Keratinocyte (primary cell): ENCODE data around the gene ALK. TPM values are rescaled to one million over a fixed set of nuclear protein-coding genes. Genes with fewer than 3 reads are reported as not detected.

ENCODE experiments used
- DNase-seq: peaks from one replicate; pipeline ENCODE4 v3.0.0-alpha.2; 2011; ENCODE audit warnings: low read depth, missing footprints, low spot score
- FAIRE-seq: peaks from 2 replicates; lab custom pipeline; 2011; peaks lifted over from hg19 to GRCh38; lab: Jason Lieb, UNC
- H2AFZ ChIP-seq: 2 replicates; pipeline ENCODE4 v1.6.0; 2012; ENCODE audit warnings: low read length, control low read depth, inconsistent platforms; ENCODE audit not compliant: control insufficient read depth
- H3K27ac ChIP-seq: 2 replicates; pipeline ENCODE4 v1.5.1; 2011; ENCODE audit warnings: low read length; ENCODE audit not compliant: control insufficient read depth, insufficient read depth
- H3K27me3 ChIP-seq: 3 replicates; pipeline ENCODE4 v1.6.0; 2011; ENCODE audit warnings: low read length; ENCODE audit not compliant: control insufficient read depth, insufficient read depth; ENCODE audit errors: extremely low read depth
- H3K36me3 ChIP-seq, 2 experiments: 2 replicates in 1 of 2; 3 replicates in 1 of 2; pipeline ENCODE4 v1.5.1; 2011; ENCODE audit warnings: low read length in 2 of 2, mild to moderate bottlenecking in 1 of 2; ENCODE audit not compliant: control insufficient read depth in 2 of 2, insufficient read depth in 2 of 2; ENCODE audit errors: extremely low read depth in 1 of 2
- H3K4me1 ChIP-seq: 3 replicates; pipeline ENCODE4 v1.5.1; 2011; ENCODE audit warnings: low read length; ENCODE audit not compliant: control insufficient read depth, insufficient read depth; ENCODE audit errors: extremely low read depth
- H3K4me2 ChIP-seq: 3 replicates; pipeline ENCODE4 v1.6.0; 2011; ENCODE audit warnings: low read depth, low read length; ENCODE audit not compliant: control insufficient read depth, insufficient read depth; ENCODE audit errors: extremely low read depth
- H3K4me3 ChIP-seq, 3 experiments: fragments of 200-600 bp in 1 of 3; sonication (generic) in 1 of 3; 2 replicates in 2 of 3; 3 replicates in 1 of 3; pipeline ENCODE4 v1.5.1; 2011 to 2016; ENCODE audit warnings: low read length in 3 of 3, mild to moderate bottlenecking in 3 of 3, control low read depth in 2 of 3, inconsistent platforms in 1 of 3, low read depth in 1 of 3, mixed read lengths in 1 of 3, mixed run types in 1 of 3, moderate library complexity in 1 of 3; ENCODE audit not compliant: control insufficient read depth in 2 of 3, insufficient read depth in 2 of 3; ENCODE audit errors: extremely low read depth in 1 of 3
- H3K79me2 ChIP-seq: 2 replicates; pipeline ENCODE4 v1.6.0; 2012; ENCODE audit warnings: low read length; ENCODE audit not compliant: control insufficient read depth, insufficient read depth
- H3K9ac ChIP-seq: 3 replicates; pipeline ENCODE4 v1.6.0; 2011; ENCODE audit warnings: low read length; ENCODE audit not compliant: control insufficient read depth, insufficient read depth; ENCODE audit errors: extremely low read depth
- H3K9me1 ChIP-seq: 3 replicates; pipeline ENCODE4 v1.6.0; 2011; ENCODE audit warnings: low read length; ENCODE audit not compliant: control insufficient read depth, insufficient read depth; ENCODE audit errors: extremely low read depth
- H3K9me3 ChIP-seq: 2 replicates; pipeline ENCODE4 v1.5.1; 2012; ENCODE audit warnings: low read depth, low read length; ENCODE audit not compliant: control insufficient read depth
- H4K20me1 ChIP-seq: 3 replicates; pipeline ENCODE4 v1.6.0; 2011; ENCODE audit warnings: low read length; ENCODE audit not compliant: control insufficient read depth, insufficient read depth; ENCODE audit errors: extremely low read depth
- CTCF ChIP-seq, 3 experiments: IDR thresholded peaks in 1 of 3; conservative IDR thresholded peaks in 1 of 3; optimal IDR thresholded peaks in 1 of 3; 2 replicates in 2 of 3; 3 replicates in 1 of 3; pipeline versions ENCODE3 to v1.5.1; 2011; ENCODE audit warnings: low read length in 3 of 3, mild to moderate bottlenecking in 3 of 3, moderate library complexity in 2 of 3, control low read depth in 1 of 3, inconsistent platforms in 1 of 3; ENCODE audit not compliant: insufficient read depth in 2 of 3; ENCODE audit errors: extremely low read depth in 1 of 3
- EZH2 ChIP-seq: IDR thresholded peaks from one replicate; pipeline ENCODE4 v1.6.1; 2012; ENCODE audit warnings: inconsistent platforms, mild to moderate bottlenecking, low read length, moderate library complexity
- dilution Hi-C: fragments of 300-500 bp; cut with MboI; formaldehyde crosslinking; loops from one replicate; pipeline ENCODE4 v1.7.0; 2020; ENCODE audit warnings: low sequenced_read_pairs; ENCODE audit not compliant: extremely low pct_ligation_motif_present
- polyA plus RNA-seq, 5 experiments: library from polyadenylated mRNA; depleted of rRNA in 3 of 5; stranded (reverse) in 3 of 5; stranded (forward) in 1 of 5; unstranded in 1 of 5; fragments of >200 nt; gene quantifications; 1 replicate in 1 of 5; 2 replicates in 3 of 5; 3 replicates in 1 of 5; pipeline versions ENCODE4 v1.2.1 to v1.2.3, GENCODE V29; 2011 to 2012; ENCODE audit warnings: missing spikeins in 2 of 5, low read depth in 1 of 5, low replicate concordance in 1 of 5

The ALK gene
- polyA plus RNA-seq, 1 donor (not counting 4 experiments of a cell fraction or from before 2014, with no cell fraction given): not detected

DNA sequence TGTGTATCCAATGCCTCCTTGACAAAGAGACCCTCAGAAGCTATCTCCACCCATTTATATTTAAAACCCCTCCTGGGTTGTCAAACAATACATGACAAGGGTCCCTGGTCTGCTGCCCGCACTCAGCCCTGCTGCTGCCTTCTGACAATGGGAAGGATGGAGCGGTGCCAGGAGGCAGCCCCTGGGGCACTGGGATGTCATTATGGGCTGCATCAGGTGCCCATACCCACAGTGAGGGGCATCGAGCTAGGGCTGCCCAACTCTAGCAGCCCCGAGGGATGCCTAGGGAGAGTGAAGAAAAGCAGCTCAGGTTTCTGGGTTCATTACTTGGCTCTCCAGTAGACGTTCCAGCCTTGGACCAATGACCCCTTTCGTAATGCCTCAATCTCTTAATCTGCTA, 301.7 kb downstream of the ALK start:
- no peak for FAIRE-seq
- dilution Hi-C loops: no loop called here

GRCh38 chr2:29618024-29618423, 303.4 kb downstream of the ALK start:
- no peaks in the 10 kb centered on the region for H4K20me1 ChIP-seq
- H3K27me3 ChIP-seq: no peaks in the 10 kb centered on the region
- FAIRE-seq (no peak), DNase-seq (no peak)
- H3K4me3 ChIP-seq: no peak overlapping the region
- dilution Hi-C loops: no loop called here
- H3K9ac ChIP-seq: no peak overlapping the region
- H2AFZ ChIP-seq: no peak overlapping the region
- TF ChIP-seq CTCF (optimal IDR thresholded peaks at IDR 0.05 in 1 of 3, IDR thresholded peaks at IDR 0.05 in 1 of 3, conservative IDR thresholded peaks at IDR 0.05 in 1 of 3; ENCODE audit: extremely low read depth in 1 of 3, insufficient read depth in 2 of 3, low read length in 3 of 3) (no peak), EZH2 (no peak)
- no peak overlapping the region for H3K4me2 ChIP-seq
- H3K9me1 ChIP-seq: no peaks in the 10 kb centered on the region
- H3K36me3 ChIP-seq: no peaks in the 10 kb centered on the region
- no peaks in the 10 kb centered on the region for H3K9me3 ChIP-seq
- no peak overlapping the region for H3K27ac ChIP-seq
- H3K4me1 ChIP-seq: no peaks in the 10 kb centered on the region
- no peaks in the 10 kb centered on the region for H3K79me2 ChIP-seq

More for the DNA sequence above, 301.7 kb downstream of the ALK start:
- H3K27ac ChIP-seq: no peak overlapping the region
- H3K79me2 ChIP-seq: no peaks in the 10 kb centered on the region
- no peaks in the 10 kb centered on the region for H3K9me3 ChIP-seq
- H2AFZ ChIP-seq: no peak overlapping the region
- H3K27me3 ChIP-seq: no peaks in the 10 kb centered on the region
- H3K4me1 ChIP-seq: no peaks in the 10 kb centered on the region
- no peak for DNase-seq
- H3K36me3 ChIP-seq: no peaks in the 10 kb centered on the region
- H3K4me3 ChIP-seq: no peak overlapping the region
- no peaks in the 10 kb centered on the region for H4K20me1 ChIP-seq
- no peak for TF ChIP-seq EZH2
- TF ChIP-seq CTCF (optimal IDR thresholded peaks at IDR 0.05 in 1 of 3, IDR thresholded peaks at IDR 0.05 in 1 of 3, conservative IDR thresholded peaks at IDR 0.05 in 1 of 3; ENCODE audit: extremely low read depth in 1 of 3, insufficient read depth in 2 of 3, low read length in 3 of 3): no peak
- no peak overlapping the region for H3K9ac ChIP-seq
- no peak overlapping the region for H3K4me2 ChIP-seq
- H3K9me1 ChIP-seq: no peaks in the 10 kb centered on the region
